Neural progenitor cell (in vitro differentiated cells): ENCODE data around the gene PBXIP1.

Experiments used
- EZH2 ChIP-seq: fragments of 200-600 bp; sonication (generic); IDR thresholded peaks from 2 replicates; pipeline ENCODE4 v1.6.1; 2017; ENCODE audit warnings: antibody characterized with exemption, mild to moderate bottlenecking, moderate library complexity
- EZH2phosphoT487 ChIP-seq: fragments of 200-600 bp; sonication (generic); IDR thresholded peaks from 2 replicates; pipeline ENCODE4 v1.6.1; 2017; ENCODE audit warnings: antibody characterized with exemption
- TF ChIP-seq, protein P1 (sequence below): fragments of 200-600 bp; sonication (generic); IDR thresholded peaks from 2 replicates; pipeline ENCODE4 v1.5.1; 2017; ENCODE audit warnings: antibody characterized with exemption, mild to moderate bottlenecking

- TF ChIP-seq EZH2: no peak
- TF ChIP-seq, protein P1, sequence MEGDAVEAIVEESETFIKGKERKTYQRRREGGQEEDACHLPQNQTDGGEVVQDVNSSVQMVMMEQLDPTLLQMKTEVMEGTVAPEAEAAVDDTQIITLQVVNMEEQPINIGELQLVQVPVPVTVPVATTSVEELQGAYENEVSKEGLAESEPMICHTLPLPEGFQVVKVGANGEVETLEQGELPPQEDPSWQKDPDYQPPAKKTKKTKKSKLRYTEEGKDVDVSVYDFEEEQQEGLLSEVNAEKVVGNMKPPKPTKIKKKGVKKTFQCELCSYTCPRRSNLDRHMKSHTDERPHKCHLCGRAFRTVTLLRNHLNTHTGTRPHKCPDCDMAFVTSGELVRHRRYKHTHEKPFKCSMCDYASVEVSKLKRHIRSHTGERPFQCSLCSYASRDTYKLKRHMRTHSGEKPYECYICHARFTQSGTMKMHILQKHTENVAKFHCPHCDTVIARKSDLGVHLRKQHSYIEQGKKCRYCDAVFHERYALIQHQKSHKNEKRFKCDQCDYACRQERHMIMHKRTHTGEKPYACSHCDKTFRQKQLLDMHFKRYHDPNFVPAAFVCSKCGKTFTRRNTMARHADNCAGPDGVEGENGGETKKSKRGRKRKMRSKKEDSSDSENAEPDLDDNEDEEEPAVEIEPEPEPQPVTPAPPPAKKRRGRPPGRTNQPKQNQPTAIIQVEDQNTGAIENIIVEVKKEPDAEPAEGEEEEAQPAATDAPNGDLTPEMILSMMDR: no peak
- TF ChIP-seq EZH2phosphoT487: no peak
These were observed 14.1 kb upstream of the PBXIP1 start for GRCh38 chr1:154969860-154970452.
